ENCODE results near the gene XRCC1. TPM values are rescaled to one million over a fixed set of nuclear protein-coding genes. Genes with fewer than 3 reads are reported as not detected.

The XRCC1 gene
- total RNA-seq, 4 donors from 2014 or later = 12.3 to 23.8 (median 18.6) TPM

- TF ChIP-seq POLR2A (IDR thresholded peaks at IDR 0.05) (no peak), CTCF (IDR thresholded peaks at IDR 0.05) (no peak)
- Histone ChIP-seq H3K36me3 (peaks cover 5 to 59% (median 6%) of the 10 kb centered on the region in 3 donors), H3K4me3 (no peak overlapping the region), H3K9me3 (no peaks in the 10 kb centered on the region), H3K4me1 (peaks cover 5 to 12% (median 5%) of the 10 kb centered on the region in 3 donors), H3K27me3 (no peaks in the 10 kb centered on the region), H3K27ac (no peak overlapping the region)
- intact Hi-C loops (cut with DNase I) = no loop called here
- WGBS, 2 donors = 95 to 98% methylated on average over 12 of the region's 12 CpGs
- DNase-seq = no peak
Measured at GRCh38 chr19:43561139-43561970, 14.0 kb downstream of the XRCC1 start.

- intact Hi-C loops (cut with DNase I) = no loop called here
Measured at GRCh38 chr19:43560687-43561086, 14.6 kb downstream of the XRCC1 start.

GRCh38 chr19:43555185-43555770, 20.0 kb downstream of the XRCC1 start:
- WGBS, 2 donors = 38% methylated on average over 8 of the region's 8 CpGs
- no peak overlapping the region for H3K4me3 ChIP-seq
- TF ChIP-seq CTCF (IDR thresholded peaks at IDR 0.05) = peak in 5 of 6 experiments; percentile 42 to 72 (median 59)
- no peak for TF ChIP-seq POLR2A (IDR thresholded peaks at IDR 0.05)
- H3K27ac ChIP-seq = no peak overlapping the region
- no peaks in the 10 kb centered on the region for H3K27me3 ChIP-seq
- H3K9me3 ChIP-seq = no peaks in the 10 kb centered on the region
- no peaks in the 10 kb centered on the region for H3K4me1 ChIP-seq
- no peak for DNase-seq
- intact Hi-C loops (cut with DNase I) = no loop called here
- H3K36me3 ChIP-seq = peaks cover 9 to 96% (median 37%) of the 10 kb centered on the region in 3 donors

More at GRCh38 chr19:43560687-43561086, 14.6 kb downstream of the XRCC1 start:
- H3K36me3 ChIP-seq = peaks cover 5 to 65% (median 6%) of the 10 kb centered on the region in 3 donors
- TF ChIP-seq CTCF (IDR thresholded peaks at IDR 0.05) = no peak
- no peak for TF ChIP-seq POLR2A (IDR thresholded peaks at IDR 0.05)
- H3K4me1 ChIP-seq = peaks cover 5 to 12% (median 5%) of the 10 kb centered on the region in 3 donors
- no peaks in the 10 kb centered on the region for H3K27me3 ChIP-seq
- H3K27ac ChIP-seq = no peak overlapping the region
- 75 to 76% methylated on average over 4 to 6 of the region's 6 CpGs for WGBS, 2 donors
- no peak for DNase-seq
- H3K9me3 ChIP-seq = no peaks in the 10 kb centered on the region
- no peak overlapping the region for H3K4me3 ChIP-seq

GRCh38 chr19:43554317-43554895, 20.9 kb downstream of the XRCC1 start:
- Histone ChIP-seq H3K36me3 (peaks cover 9 to 96% (median 37%) of the 10 kb centered on the region in 3 donors), H3K9me3 (no peaks in the 10 kb centered on the region), H3K27ac (no peak overlapping the region), H3K4me3 (no peak overlapping the region), H3K4me1 (no peaks in the 10 kb centered on the region), H3K27me3 (no peaks in the 10 kb centered on the region)
- 88 to 91% methylated on average over 8 to 15 of the region's 15 CpGs for WGBS, 2 donors
- TF ChIP-seq CTCF (IDR thresholded peaks at IDR 0.05) = no peak
- TF ChIP-seq POLR2A (IDR thresholded peaks at IDR 0.05) = no peak
- DNase-seq = no peak
- intact Hi-C loops (cut with DNase I) = no loop called here

- 47 to 83% methylated on average over 2 to 4 of the region's 4 CpGs for WGBS, 2 donors
- no peak overlapping the region for H3K27ac ChIP-seq
- no peak overlapping the region for H3K4me3 ChIP-seq
- no peak for DNase-seq
- no peaks in the 10 kb centered on the region for H3K9me3 ChIP-seq
- no peaks in the 10 kb centered on the region for H3K27me3 ChIP-seq
- H3K36me3 ChIP-seq = peaks cover 9 to 97% (median 37%) of the 10 kb centered on the region in 3 donors
- intact Hi-C loops (cut with DNase I) = no loop called here
- H3K4me1 ChIP-seq = no peaks in the 10 kb centered on the region
- TF ChIP-seq CTCF (IDR thresholded peaks at IDR 0.05) (no peak), POLR2A (IDR thresholded peaks at IDR 0.05) (no peak)
Measured at GRCh38 chr19:43553656-43554055, 21.7 kb downstream of the XRCC1 start.

All from esophagus squamous epithelium (tissue), 5 donors.